ENCODE results near the gene ADPRH.

The ADPRH gene

GRCh38 chr3:119624002-119624720 is 44.9 kb downstream of the ADPRH start:
- TF ChIP-seq GATA2 (IDR thresholded peaks at IDR 0.05; ENCODE audit: low read depth, low read length), result no peak
- no peak for TF ChIP-seq GATA3 (IDR thresholded peaks at IDR 0.05; ENCODE audit: low read depth, low read length)

- no peak for TF ChIP-seq GATA3 (IDR thresholded peaks at IDR 0.05; ENCODE audit: low read depth, low read length)
- no peak for TF ChIP-seq GATA2 (IDR thresholded peaks at IDR 0.05; ENCODE audit: low read depth, low read length)
Observed at GRCh38 chr3:119625451-119626153, 46.3 kb downstream of the ADPRH start.

GRCh38 chr3:119626196-119626595 is 46.9 kb downstream of the ADPRH start:
- no peak for TF ChIP-seq GATA3 (IDR thresholded peaks at IDR 0.05; ENCODE audit: low read depth, low read length)
- TF ChIP-seq GATA2 (IDR thresholded peaks at IDR 0.05; ENCODE audit: low read depth, low read length), result no peak

- TF ChIP-seq GATA2 (IDR thresholded peaks at IDR 0.05; ENCODE audit: low read depth, low read length) (no peak), GATA3 (IDR thresholded peaks at IDR 0.05; ENCODE audit: low read depth, low read length) (no peak)
Observed at GRCh38 chr3:119627461-119627860, 48.2 kb downstream of the ADPRH start.

- TF ChIP-seq GATA3 (IDR thresholded peaks at IDR 0.05; ENCODE audit: low read depth, low read length), result no peak
- no peak for TF ChIP-seq GATA2 (IDR thresholded peaks at IDR 0.05; ENCODE audit: low read depth, low read length)
Observed at GRCh38 chr3:119628390-119628789, 49.1 kb downstream of the ADPRH start.

GRCh38 chr3:119628816-119629445 is 49.6 kb downstream of the ADPRH start:
- TF ChIP-seq GATA3 (IDR thresholded peaks at IDR 0.05; ENCODE audit: low read depth, low read length), result no peak
- TF ChIP-seq GATA2 (IDR thresholded peaks at IDR 0.05; ENCODE audit: low read depth, low read length), result no peak

GRCh38 chr3:119630128-119630879 is 51.0 kb downstream of the ADPRH start:
- no peak for TF ChIP-seq GATA2 (IDR thresholded peaks at IDR 0.05; ENCODE audit: low read depth, low read length)
- TF ChIP-seq GATA3 (IDR thresholded peaks at IDR 0.05; ENCODE audit: low read depth, low read length), result no peak

- TF ChIP-seq GATA2 (IDR thresholded peaks at IDR 0.05; ENCODE audit: low read depth, low read length) (no peak), GATA3 (IDR thresholded peaks at IDR 0.05; ENCODE audit: low read depth, low read length) (no peak)
Observed at GRCh38 chr3:119630880-119631329, 51.6 kb downstream of the ADPRH start.

GRCh38 chr3:119631516-119631915 is 52.2 kb downstream of the ADPRH start:
- TF ChIP-seq GATA3 (IDR thresholded peaks at IDR 0.05; ENCODE audit: low read depth, low read length), result no peak
- TF ChIP-seq GATA2 (IDR thresholded peaks at IDR 0.05; ENCODE audit: low read depth, low read length), result no peak

- TF ChIP-seq GATA2 (IDR thresholded peaks at IDR 0.05; ENCODE audit: low read depth, low read length), result no peak
- TF ChIP-seq GATA3 (IDR thresholded peaks at IDR 0.05; ENCODE audit: low read depth, low read length), result no peak
Observed at GRCh38 chr3:119632216-119632615, 52.9 kb downstream of the ADPRH start.

- TF ChIP-seq GATA3 (IDR thresholded peaks at IDR 0.05; ENCODE audit: low read depth, low read length), result no peak
Observed at GRCh38 chr3:119632829-119633228, 53.5 kb downstream of the ADPRH start.

- TF ChIP-seq GATA2 (IDR thresholded peaks at IDR 0.05; ENCODE audit: low read depth, low read length) (no peak), GATA3 (IDR thresholded peaks at IDR 0.05; ENCODE audit: low read depth, low read length) (no peak)
Observed at GRCh38 chr3:119635719-119636118, 56.4 kb downstream of the ADPRH start.

- TF ChIP-seq GATA3 (IDR thresholded peaks at IDR 0.05; ENCODE audit: low read depth, low read length) (no peak), GATA2 (IDR thresholded peaks at IDR 0.05; ENCODE audit: low read depth, low read length) (no peak)
Observed at GRCh38 chr3:119636249-119636648, 57.0 kb downstream of the ADPRH start.

All from SH-SY5Y (cell line).